ENCODE measurements around the gene GET4.

DNA sequence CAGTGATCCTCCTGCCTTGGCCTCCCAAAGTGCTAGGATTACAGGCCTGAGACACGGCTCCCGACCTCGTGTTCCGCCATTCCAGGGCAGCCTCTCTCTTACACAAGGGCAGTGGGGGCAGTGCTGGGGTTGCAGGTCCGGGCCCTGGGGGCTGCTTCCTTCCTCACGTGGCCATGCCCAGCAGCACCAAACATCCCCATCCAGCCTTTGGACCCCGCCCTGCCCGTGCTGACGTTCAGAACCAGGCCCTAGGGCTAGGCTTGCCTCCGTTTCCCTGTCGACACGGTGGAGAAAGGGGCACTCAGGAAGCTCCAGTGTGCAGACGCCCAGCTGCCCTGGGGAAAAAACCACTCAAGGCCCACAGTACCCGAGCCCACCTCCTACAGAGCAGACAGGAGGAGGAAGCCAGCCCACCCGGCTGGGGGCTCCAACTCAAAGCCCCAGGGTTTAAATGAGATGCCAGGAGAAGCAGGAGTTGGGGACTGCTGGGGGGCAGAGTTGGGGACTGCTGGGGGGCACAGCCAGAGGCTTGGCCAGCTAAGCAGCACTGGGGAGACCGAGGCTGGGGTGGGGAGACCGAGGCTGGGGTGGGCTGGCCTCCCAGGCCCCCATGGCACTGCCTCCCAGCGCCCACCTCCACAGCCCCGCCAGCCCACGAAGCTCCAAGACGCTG is 42.2 kb downstream of the GET4 start:
- TF ChIP-seq POLR2A (IDR thresholded peaks at IDR 0.05; ENCODE audit: low read depth, low read length) (no peak), POLR2AphosphoS5 (IDR thresholded peaks at IDR 0.05; ENCODE audit: low read depth, low read length) (no peak)
